Stimulated activated naive CD4-positive, alpha-beta T cell treated with Interleukin-2 at 50 U/mL for 16 hours (primary cell): ENCODE measurements around the gene VPS13D.

ENCODE experiments used
- DNase-seq: peaks from one replicate; lab custom pipeline; 2025; lab: John Stamatoyannopoulos, UW

The VPS13D gene

GRCh38 chr1:12488666-12489354 lies 259.0 kb downstream of the VPS13D start:
- no peak for DNase-seq

- no peak for DNase-seq
Measured at GRCh38 chr1:12490532-12491142, 260.8 kb downstream of the VPS13D start.

- no peak for DNase-seq
Measured at GRCh38 chr1:12491656-12492055, 261.8 kb downstream of the VPS13D start.

GRCh38 chr1:12495725-12496124 lies 265.9 kb downstream of the VPS13D start:
- no peak for DNase-seq

- no peak for DNase-seq
Measured at GRCh38 chr1:12496154-12496961, 266.5 kb downstream of the VPS13D start.

- DNase-seq: no peak
Measured at GRCh38 chr1:12499539-12500240, 269.9 kb downstream of the VPS13D start.

- DNase-seq: no peak
Measured at GRCh38 chr1:12501661-12502060, 271.8 kb downstream of the VPS13D start.

- DNase-seq: no peak
Measured at GRCh38 chr1:12502336-12503109, 272.7 kb downstream of the VPS13D start.

- no peak for DNase-seq
Measured at GRCh38 chr1:12503709-12504108, 273.9 kb downstream of the VPS13D start.

- DNase-seq: no peak
Measured at GRCh38 chr1:12504601-12505000, 274.8 kb downstream of the VPS13D start.

GRCh38 chr1:12505231-12505630 lies 275.4 kb downstream of the VPS13D start:
- no peak for DNase-seq

- DNase-seq: no peak
Measured at GRCh38 chr1:12505639-12506280, 275.9 kb downstream of the VPS13D start.

GRCh38 chr1:12506281-12507280 lies 276.8 kb downstream of the VPS13D start:
- no peak for DNase-seq

GRCh38 chr1:12507631-12508030 lies 277.8 kb downstream of the VPS13D start:
- no peak for DNase-seq

GRCh38 chr1:12508849-12509248 lies 279.0 kb downstream of the VPS13D start:
- DNase-seq: no peak

GRCh38 chr1:12511128-12511484 lies 281.3 kb downstream of the VPS13D start:
- DNase-seq: no peak

GRCh38 chr1:12511516-12512468 lies 282.0 kb downstream of the VPS13D start:
- no peak for DNase-seq

GRCh38 chr1:12513181-12513580 lies 283.4 kb downstream of the VPS13D start:
- no peak for DNase-seq

GRCh38 chr1:12514590-12514989 lies 284.8 kb downstream of the VPS13D start:
- no peak for DNase-seq
